ENCODE measurements around the gene AFM. TPM values are rescaled to one million over a fixed set of nuclear protein-coding genes. Genes with fewer than 3 reads are reported as not detected.

The AFM gene
- total RNA-seq, 1 donor from 2014 or later: not detected

- Histone ChIP-seq H3K4me3 (no peak overlapping the region), H3K9me3 (no peaks in the 10 kb centered on the region), H3K27me3 (no peaks in the 10 kb centered on the region), H3K4me1 (no peaks in the 10 kb centered on the region), H3K36me3 (no peaks in the 10 kb centered on the region), H3K27ac (no peak overlapping the region)
- DNase-seq (ENCODE audit: extremely low spot score in 2 of 2): no peak
- TF ChIP-seq POLR2AphosphoS5 (IDR thresholded peaks at IDR 0.05; ENCODE audit: insufficient read depth in 1 of 2, low read depth in 1 of 2): no peak
- TF ChIP-seq, protein P1, sequence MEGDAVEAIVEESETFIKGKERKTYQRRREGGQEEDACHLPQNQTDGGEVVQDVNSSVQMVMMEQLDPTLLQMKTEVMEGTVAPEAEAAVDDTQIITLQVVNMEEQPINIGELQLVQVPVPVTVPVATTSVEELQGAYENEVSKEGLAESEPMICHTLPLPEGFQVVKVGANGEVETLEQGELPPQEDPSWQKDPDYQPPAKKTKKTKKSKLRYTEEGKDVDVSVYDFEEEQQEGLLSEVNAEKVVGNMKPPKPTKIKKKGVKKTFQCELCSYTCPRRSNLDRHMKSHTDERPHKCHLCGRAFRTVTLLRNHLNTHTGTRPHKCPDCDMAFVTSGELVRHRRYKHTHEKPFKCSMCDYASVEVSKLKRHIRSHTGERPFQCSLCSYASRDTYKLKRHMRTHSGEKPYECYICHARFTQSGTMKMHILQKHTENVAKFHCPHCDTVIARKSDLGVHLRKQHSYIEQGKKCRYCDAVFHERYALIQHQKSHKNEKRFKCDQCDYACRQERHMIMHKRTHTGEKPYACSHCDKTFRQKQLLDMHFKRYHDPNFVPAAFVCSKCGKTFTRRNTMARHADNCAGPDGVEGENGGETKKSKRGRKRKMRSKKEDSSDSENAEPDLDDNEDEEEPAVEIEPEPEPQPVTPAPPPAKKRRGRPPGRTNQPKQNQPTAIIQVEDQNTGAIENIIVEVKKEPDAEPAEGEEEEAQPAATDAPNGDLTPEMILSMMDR (IDR thresholded peaks at IDR 0.05): no peak
- TF ChIP-seq POLR2A (IDR thresholded peaks at IDR 0.05): no peak
- intact Hi-C loops (cut with DNase I): no loop called here
Observed at GRCh38 chr4:73458184-73459047, 23.1 kb upstream of the AFM start.

DNA sequence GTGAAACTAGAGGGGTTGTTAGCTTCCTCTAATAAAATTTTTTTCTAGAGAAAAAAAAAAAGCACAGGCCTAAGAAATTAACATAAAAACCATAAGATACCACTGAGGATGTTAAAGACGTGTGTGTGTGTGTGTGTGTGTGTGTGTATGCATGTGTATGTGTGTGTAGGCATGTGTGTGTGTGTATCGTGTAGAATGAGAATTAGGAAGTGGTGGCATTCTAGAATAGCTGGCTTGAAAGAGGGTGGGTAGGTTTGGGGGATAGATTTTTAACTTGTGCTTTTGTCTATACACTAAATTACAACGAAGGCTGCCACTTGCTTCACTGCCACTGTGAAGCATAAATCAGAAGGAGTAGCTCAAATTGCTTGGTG, 22.5 kb upstream of the AFM start:
- Histone ChIP-seq H3K36me3 (no peaks in the 10 kb centered on the region), H3K4me3 (no peak overlapping the region), H3K27ac (no peak overlapping the region), H3K27me3 (no peaks in the 10 kb centered on the region), H3K4me1 (no peaks in the 10 kb centered on the region), H3K9me3 (no peaks in the 10 kb centered on the region)
- TF ChIP-seq POLR2A (IDR thresholded peaks at IDR 0.05) (no peak), POLR2AphosphoS5 (IDR thresholded peaks at IDR 0.05; ENCODE audit: insufficient read depth in 1 of 2, low read depth in 1 of 2) (no peak)
- TF ChIP-seq, protein P1 (IDR thresholded peaks at IDR 0.05): no peak
- no peak for DNase-seq (ENCODE audit: extremely low spot score in 2 of 2)
- intact Hi-C loops (cut with DNase I): no loop called here

GRCh38 chr4:73460913-73461522, 20.5 kb upstream of the AFM start:
- no peaks in the 10 kb centered on the region for H3K36me3 ChIP-seq
- no peak for DNase-seq (ENCODE audit: extremely low spot score in 2 of 2)
- no peak for TF ChIP-seq POLR2A (IDR thresholded peaks at IDR 0.05)
- TF ChIP-seq, protein P1 (IDR thresholded peaks at IDR 0.05): no peak
- TF ChIP-seq POLR2AphosphoS5 (IDR thresholded peaks at IDR 0.05; ENCODE audit: insufficient read depth in 1 of 2, low read depth in 1 of 2): no peak
- no peak overlapping the region for H3K4me3 ChIP-seq
- no peaks in the 10 kb centered on the region for H3K27me3 ChIP-seq
- intact Hi-C loops (cut with DNase I): no loop called here
- H3K27ac ChIP-seq: no peak overlapping the region
- H3K4me1 ChIP-seq: no peaks in the 10 kb centered on the region
- no peaks in the 10 kb centered on the region for H3K9me3 ChIP-seq

DNA sequence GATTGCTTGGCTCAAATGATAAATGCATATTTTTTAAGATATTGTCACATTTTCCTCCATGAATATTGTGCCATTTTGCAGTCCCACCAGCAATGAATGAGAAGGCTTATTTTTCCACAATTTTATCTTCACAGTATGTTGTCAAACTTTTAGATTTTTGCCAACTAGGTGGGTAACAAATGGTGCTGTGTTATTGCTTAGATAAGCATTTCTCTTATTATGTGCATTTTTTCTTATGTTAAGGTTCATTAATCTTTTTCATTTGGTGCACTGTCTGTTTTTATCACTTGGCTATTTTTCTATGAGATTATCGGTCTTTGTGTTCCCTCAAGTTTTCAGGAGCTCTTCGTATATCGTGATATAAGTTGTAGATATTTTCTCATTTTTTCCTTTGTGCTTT, 13.4 kb upstream of the AFM start:
- intact Hi-C loops (cut with DNase I): no loop called here

More for the DNA sequence above, 13.4 kb upstream of the AFM start:
- TF ChIP-seq POLR2AphosphoS5 (IDR thresholded peaks at IDR 0.05; ENCODE audit: insufficient read depth in 1 of 2, low read depth in 1 of 2): no peak
- no peak for TF ChIP-seq POLR2A (IDR thresholded peaks at IDR 0.05)
- TF ChIP-seq, protein P1 (IDR thresholded peaks at IDR 0.05): no peak
- no peak for DNase-seq (ENCODE audit: extremely low spot score in 2 of 2)
- no peaks in the 10 kb centered on the region for H3K27me3 ChIP-seq
- H3K36me3 ChIP-seq: no peaks in the 10 kb centered on the region
- no peaks in the 10 kb centered on the region for H3K9me3 ChIP-seq
- H3K4me1 ChIP-seq: no peaks in the 10 kb centered on the region
- no peak overlapping the region for H3K27ac ChIP-seq
- no peak overlapping the region for H3K4me3 ChIP-seq
